Tibial nerve (tissue), 4 donors: ENCODE measurements around the gene GMPPA. TPM values are rescaled to one million over a fixed set of nuclear protein-coding genes. Genes with fewer than 3 reads are reported as not detected.

Experiments
- DNase-seq, 2 donors: peaks; one replicate each; pipeline ENCODE4 v3.0.0-alpha.2; 2019; ENCODE audit warnings: low spot score in 2 of 2
- H3K27ac ChIP-seq, 4 donors: fragments of 200-600 bp; sonication (generic) in 3 of 4; one replicate each; pipeline ENCODE4 v1.5.1; 2017 to 2019; ENCODE audit warnings: mild to moderate bottlenecking in 1 of 4
- H3K27me3 ChIP-seq, 2 donors: fragments of 200-600 bp; sonication (generic) in 1 of 2; one replicate each; pipeline versions ENCODE4 v1.5.1 to v1.6.0; 2017 to 2019
- H3K36me3 ChIP-seq, 3 donors: fragments of 200-600 bp; sonication (generic); one replicate each; pipeline ENCODE4 v1.5.1; 2018 to 2019
- H3K4me1 ChIP-seq, 4 donors: fragments of 200-600 bp; sonication (generic) in 3 of 4; one replicate each; pipeline ENCODE4 v1.5.1; 2017 to 2019
- H3K4me3 ChIP-seq, 4 donors: fragments of 200-600 bp; sonication (generic) in 3 of 4; one replicate each; pipeline ENCODE4 v1.5.1; 2017 to 2019; ENCODE audit warnings: mild to moderate bottlenecking in 1 of 4, moderate library complexity in 1 of 4
- H3K9me3 ChIP-seq, 4 donors: fragments of 200-600 bp; sonication (generic) in 3 of 4; one replicate each; pipeline ENCODE4 v1.5.1; 2017 to 2019
- CTCF ChIP-seq, 5 experiments: fragments of 200-600 bp in 3 of 5; fragments of 450-650 bp in 2 of 5; sonication (generic) in 3 of 5; IDR thresholded peaks; one replicate each; pipeline ENCODE4 v1.5.1; 2016 to 2019; ENCODE audit warnings: antibody characterized with exemption in 5 of 5, mild to moderate bottlenecking in 3 of 5, moderate library complexity in 2 of 5
- EP300 ChIP-seq, 2 donors: sonication (generic); formaldehyde crosslinking; IDR thresholded peaks; one replicate each; pipeline ENCODE4 v1.6.1; 2017; ENCODE audit warnings: antibody characterized with exemption in 2 of 2, mild to moderate bottlenecking in 1 of 2
- POLR2A ChIP-seq, 2 donors: fragments of 450-650 bp; IDR thresholded peaks; one replicate each; pipeline ENCODE4 v1.6.1; 2017; ENCODE audit warnings: antibody characterized with exemption in 2 of 2, mild to moderate bottlenecking in 2 of 2, moderate library complexity in 2 of 2
- WGBS, 2 donors: methylation state at CpG; one replicate each; pipeline ENCODE4 v1.1.5; 2018; 5-methylcytosine and 5-hydroxymethylcytosine counted together
- total RNA-seq, 4 donors: library from RNA; depleted of rRNA; stranded (reverse); fragments of >200 nt; gene quantifications; one replicate each; pipeline ENCODE4 v1.1.0, GENCODE V29; 2016

The GMPPA gene
- total RNA-seq, 4 donors from 2014 or later, result 18.8 to 29.7 (median 27.8) TPM

GRCh38 chr2:219521066-219521880 lies 22.6 kb downstream of the GMPPA start:
- TF ChIP-seq EP300 (IDR thresholded peaks at IDR 0.05), result no peak
- peak; percentile 5 to 46 (median 28) for TF ChIP-seq CTCF (IDR thresholded peaks at IDR 0.05)
- no peak for TF ChIP-seq POLR2A (IDR thresholded peaks at IDR 0.05)
- peaks cover 0 to 40% (median 11%) of the 10 kb centered on the region in 4 donors for H3K4me1 ChIP-seq
- no peak overlapping the region for H3K27ac ChIP-seq
- WGBS, 2 donors, result 22 to 25% methylated on average over 14 of the region's 14 CpGs
- no peak for DNase-seq
- no peak overlapping the region for H3K4me3 ChIP-seq
- no peaks in the 10 kb centered on the region for H3K36me3 ChIP-seq
- H3K27me3 ChIP-seq, result peaks cover 0 to 76% of the 10 kb centered on the region in 2 donors
- H3K9me3 ChIP-seq, result no peaks in the 10 kb centered on the region

DNA sequence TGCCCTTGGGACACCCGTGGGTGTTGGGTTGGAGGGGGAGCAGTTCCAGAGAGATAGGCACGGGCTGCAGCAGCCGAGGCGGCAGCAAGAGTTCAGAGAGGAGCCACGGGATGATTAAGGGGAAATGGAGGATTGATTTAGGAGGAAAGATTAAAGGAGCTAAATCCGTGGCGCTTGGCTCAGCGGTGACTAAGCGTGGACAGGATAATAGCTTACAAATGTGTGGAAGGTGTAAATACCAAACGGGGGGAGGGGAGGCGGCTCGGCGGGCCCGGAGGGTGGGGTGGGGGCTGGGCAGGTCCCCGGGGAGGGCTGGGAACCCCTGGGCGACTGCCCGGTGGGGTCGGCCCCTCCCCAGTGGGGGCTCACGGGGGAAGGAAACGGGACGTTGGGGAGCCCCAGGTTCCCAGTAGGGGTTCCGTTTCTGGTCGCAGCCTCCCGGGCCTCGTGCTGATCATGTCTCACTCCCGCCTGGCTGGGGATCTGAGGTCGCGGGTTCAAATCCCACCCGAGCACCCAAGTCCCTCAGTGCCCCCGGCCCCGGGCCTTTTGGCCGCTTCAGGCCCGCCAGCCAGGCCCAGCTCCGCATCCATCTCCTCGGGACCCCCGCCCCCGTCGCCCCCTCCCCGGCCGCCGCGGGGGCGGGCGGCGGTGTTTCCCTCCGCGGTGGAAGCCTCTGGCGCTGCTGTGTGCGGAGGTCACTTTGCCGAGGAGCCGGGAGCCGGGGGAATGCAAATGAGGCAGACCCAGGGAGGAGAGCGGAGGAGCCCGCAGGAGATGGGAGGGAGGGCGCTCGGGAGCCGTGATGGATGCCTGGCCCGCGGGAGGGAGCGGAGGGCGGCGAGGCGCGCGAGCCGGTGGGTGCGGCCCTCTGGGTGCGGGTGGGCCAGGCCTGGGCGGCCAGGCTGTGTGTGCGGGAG lies 23.7 kb downstream of the GMPPA start:
- no peak for DNase-seq
- Histone ChIP-seq H3K27ac (peak overlapping the region in 1 of 4 donors; percentile 6), H3K27me3 (peaks cover 0 to 78% of the 10 kb centered on the region in 2 donors)

GRCh38 chr2:219523031-219523671 lies 24.5 kb downstream of the GMPPA start:
- peak overlapping the region in 2 of 4 donors; percentile 1 to 39 for H3K4me3 ChIP-seq
- DNase-seq, result no peak
- H3K4me1 ChIP-seq, result peaks cover 0 to 27% (median 11%) of the 10 kb centered on the region in 4 donors
- no peaks in the 10 kb centered on the region for H3K9me3 ChIP-seq
- no peaks in the 10 kb centered on the region for H3K36me3 ChIP-seq
- no peak for TF ChIP-seq EP300 (IDR thresholded peaks at IDR 0.05)
- no peak for TF ChIP-seq CTCF (IDR thresholded peaks at IDR 0.05)
- no peak for TF ChIP-seq POLR2A (IDR thresholded peaks at IDR 0.05)
- no peak overlapping the region for H3K27ac ChIP-seq
- 35 to 52% methylated on average over 15 to 22 of the region's 24 CpGs for WGBS, 2 donors
- H3K27me3 ChIP-seq, result peaks cover 0 to 86% of the 10 kb centered on the region in 2 donors

More for the DNA sequence above, 23.7 kb downstream of the GMPPA start:
- Histone ChIP-seq H3K9me3 (no peaks in the 10 kb centered on the region), H3K36me3 (no peaks in the 10 kb centered on the region), H3K4me3 (peak overlapping the region in 3 of 4 donors; percentile 1 to 39 (median 11)), H3K4me1 (peaks cover 0 to 34% (median 11%) of the 10 kb centered on the region in 4 donors)
- TF ChIP-seq CTCF (IDR thresholded peaks at IDR 0.05), result no peak
- TF ChIP-seq EP300 (IDR thresholded peaks at IDR 0.05), result no peak
- no peak for TF ChIP-seq POLR2A (IDR thresholded peaks at IDR 0.05)
- WGBS, 2 donors, result 7 to 9% methylated on average over 51 to 64 of the region's 70 CpGs

DNA sequence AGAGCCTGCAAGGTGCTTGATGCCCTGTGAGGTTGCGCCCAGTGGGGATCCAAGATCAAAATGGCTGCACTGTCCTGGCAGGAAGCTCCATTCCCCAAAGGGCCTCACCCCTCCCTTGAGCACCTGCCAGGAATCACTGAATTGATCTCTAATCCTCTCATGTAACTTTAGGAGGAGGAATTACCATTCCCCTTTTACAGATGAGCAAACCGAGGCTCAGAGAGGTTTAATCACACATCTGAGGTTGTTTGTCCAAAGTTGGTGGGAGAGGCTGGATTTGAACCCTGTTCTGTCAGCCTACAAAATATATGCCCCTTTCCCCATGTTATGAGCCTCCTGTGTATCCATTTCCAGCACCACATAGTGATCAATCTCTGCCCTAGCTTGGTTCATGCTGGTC lies 26.1 kb downstream of the GMPPA start:
- no peak for DNase-seq
- TF ChIP-seq POLR2A (IDR thresholded peaks at IDR 0.05) (no peak), EP300 (IDR thresholded peaks at IDR 0.05) (no peak), CTCF (IDR thresholded peaks at IDR 0.05) (no peak)
- peaks cover 0 to 29% (median 11%) of the 10 kb centered on the region in 4 donors for H3K4me1 ChIP-seq
- peaks cover 0 to 97% of the 10 kb centered on the region in 2 donors for H3K27me3 ChIP-seq
- no peaks in the 10 kb centered on the region for H3K36me3 ChIP-seq
- no peaks in the 10 kb centered on the region for H3K9me3 ChIP-seq
- no peak overlapping the region for H3K27ac ChIP-seq
- no peak overlapping the region for H3K4me3 ChIP-seq
- 93 to 98% methylated on average over 2 of the region's 2 CpGs for WGBS, 2 donors
